Panc1 (cell line): Measurements from ENCODE around the gene TMEM174. TPM values are rescaled to one million over a fixed set of nuclear protein-coding genes. Genes with fewer than 3 reads are reported as not detected.

Experiments
- ATAC-seq: fragments of 200-7000 bp; cut with Tn5 transposase; 2 replicates; pipeline ENCODE4 v1.9.1; 2020; ENCODE audit warnings: mild to moderate bottlenecking, moderate library complexity
- BruUV-seq: library from RNA; stranded (reverse); fragments of 400-500 nt; replicated peaks from 2 replicates; lab custom pipeline; 2021; lab: Mats Ljungman, UMichigan
- CTCF ChIA-PET: fragments of 300-600 bp; sonication (Branson Sonifier 250); formaldehyde crosslinking; loops from one replicate; lab custom pipeline; 2022; ENCODE audit warnings: antibody characterized with exemption; lab: Charles Lee
- POLR2A ChIA-PET: fragments of 300-600 bp; sonication (Branson Sonifier 250); formaldehyde crosslinking; loops from one replicate; lab custom pipeline; 2022; ENCODE audit warnings: antibody characterized with exemption; lab: Charles Lee
- DNase-seq: peaks from one replicate; pipeline ENCODE4 v3.0.0-alpha.2; 2010; ENCODE audit warnings: low read depth, low spot score
- H3K27ac ChIP-seq: 2 replicates; pipeline ENCODE4 v1.5.1; 2011; ENCODE audit warnings: mild to moderate bottlenecking, low read length, inconsistent platforms
- H3K27me3 ChIP-seq: fragments of 200-500 bp; sonication (Bioruptor generic); 2 replicates; pipeline ENCODE4 v1.6.0; 2014; ENCODE audit warnings: low read length, inconsistent platforms; ENCODE audit not compliant: control insufficient read depth, insufficient read depth
- H3K36me3 ChIP-seq: fragments of 200-500 bp; sonication (Bioruptor generic); 2 replicates; pipeline ENCODE4 v1.5.1; 2014; ENCODE audit warnings: inconsistent platforms, mild to moderate bottlenecking, low read length, moderate library complexity; ENCODE audit not compliant: control insufficient read depth, insufficient read depth
- H3K4me1 ChIP-seq: 2 replicates; pipeline ENCODE4 v1.5.1; 2011; ENCODE audit warnings: inconsistent platforms, mild to moderate bottlenecking, low read length, moderate library complexity; ENCODE audit not compliant: control insufficient read depth, insufficient read depth
- H3K4me3 ChIP-seq, 2 experiments: 2 replicates each; pipeline ENCODE4 v1.5.1; 2011 to 2012; ENCODE audit warnings: low read depth in 2 of 2, low read length in 2 of 2, mild to moderate bottlenecking in 2 of 2, inconsistent platforms in 1 of 2, moderate library complexity in 1 of 2
- H3K9me3 ChIP-seq: fragments of 200-500 bp; sonication (Bioruptor generic); 2 replicates; pipeline ENCODE4 v1.5.1; 2014; ENCODE audit warnings: low read depth, mild to moderate bottlenecking, inconsistent platforms, low read length, moderate library complexity; ENCODE audit not compliant: control insufficient read depth, insufficient read depth
- POLR2AphosphoS5 ChIP-seq: IDR thresholded peaks from 2 replicates; pipeline ENCODE4 v1.6.1; 2012; ENCODE audit warnings: mild to moderate bottlenecking, low read depth, low read length, moderate library complexity
- SIN3A ChIP-seq: IDR thresholded peaks from 2 replicates; pipeline ENCODE4 v1.6.1; 2012; ENCODE audit warnings: low read depth, mild to moderate bottlenecking, low read length, moderate library complexity, borderline replicate concordance; ENCODE audit not compliant: insufficient read depth
- TCF7L2 ChIP-seq: IDR thresholded peaks from 2 replicates; pipeline ENCODE4 v1.6.1; 2011; ENCODE audit warnings: mild to moderate bottlenecking, low read depth, low read length, inconsistent platforms
- in situ Hi-C: cut with HindIII; loops from 2 replicates; pipeline ENCODE4 v1.10.0; 2016; ENCODE audit warnings: low sequenced_read_pairs, low pct_unique_long_range_greater_than_20kb
- intact Hi-C: fragments of 100-400 bp; cut with micrococcal nuclease; formaldehyde crosslinking; loops from one replicate; pipeline ENCODE4 v1.10.0; 2022; ENCODE audit not compliant: unreplicated experiment
- total RNA-seq: library from RNA; stranded (reverse); gene quantifications from one replicate; pipeline ENCODE4 v1.2.1, GENCODE V29; 2021; ENCODE audit not compliant: unreplicated experiment
- TF ChIP-seq, protein P1 (sequence below): fragments of 450-650 bp; IDR thresholded peaks from 2 replicates; pipeline ENCODE4 v1.5.1; 2017; ENCODE audit warnings: mild to moderate bottlenecking
- TF ChIP-seq, protein P2 (sequence below), 2 experiments: IDR thresholded peaks; 2 replicates each; pipeline ENCODE4 v1.6.1; 2011 to 2012; ENCODE audit warnings: low read depth in 2 of 2, control low read depth in 1 of 2, low read length in 1 of 2, mild to moderate bottlenecking in 1 of 2, moderate library complexity in 1 of 2; ENCODE audit not compliant: insufficient read depth in 1 of 2

The TMEM174 gene
- total RNA-seq, 1 experiment from 2014 or later, result not detected

DNA sequence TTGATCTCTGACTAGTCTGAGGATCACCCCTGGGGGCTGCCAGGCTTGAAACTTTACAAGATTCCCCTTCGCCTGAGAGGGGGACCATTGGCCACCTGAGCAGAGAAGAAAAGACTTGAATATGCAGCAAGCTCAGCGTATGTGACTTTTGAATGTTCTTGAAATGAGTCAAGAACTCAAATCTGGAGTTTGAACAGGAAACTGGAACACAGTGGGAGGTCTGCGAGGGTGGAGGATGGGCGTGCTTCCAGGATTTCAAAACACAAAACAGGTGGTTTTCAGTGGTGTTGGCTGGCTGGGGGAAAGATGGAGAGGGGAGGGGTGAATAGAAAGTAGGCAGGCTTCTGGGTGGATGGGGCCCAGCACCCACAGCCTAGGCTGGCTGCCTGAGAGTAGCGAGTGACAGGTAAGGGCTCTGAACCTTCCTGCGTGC is 40.6 kb downstream of the TMEM174 start:
- intact Hi-C loops (loop anchor here (10.0 kb wide), 2 partner anchors 151 to 289 kb away; no protein-coding TSS in a partner anchor), in situ Hi-C loops (no loop called here)
- H3K4me3 ChIP-seq, result no peak overlapping the region
- H3K4me1 ChIP-seq, result peaks cover 10% of the 10 kb centered on the region
- no peak for ATAC-seq
- H3K9me3 ChIP-seq, result no peaks in the 10 kb centered on the region
- BruUV-seq, result no TSS peak
- POLR2A ChIA-PET, result interaction anchor here (0.7 kb wide), 1 partner anchor 227 kb away, joined by 3 read pairs; no protein-coding TSS in a partner anchor
- CTCF ChIA-PET, result no interaction called here
- H3K27me3 ChIP-seq, result no peaks in the 10 kb centered on the region
- TF ChIP-seq, protein P1, sequence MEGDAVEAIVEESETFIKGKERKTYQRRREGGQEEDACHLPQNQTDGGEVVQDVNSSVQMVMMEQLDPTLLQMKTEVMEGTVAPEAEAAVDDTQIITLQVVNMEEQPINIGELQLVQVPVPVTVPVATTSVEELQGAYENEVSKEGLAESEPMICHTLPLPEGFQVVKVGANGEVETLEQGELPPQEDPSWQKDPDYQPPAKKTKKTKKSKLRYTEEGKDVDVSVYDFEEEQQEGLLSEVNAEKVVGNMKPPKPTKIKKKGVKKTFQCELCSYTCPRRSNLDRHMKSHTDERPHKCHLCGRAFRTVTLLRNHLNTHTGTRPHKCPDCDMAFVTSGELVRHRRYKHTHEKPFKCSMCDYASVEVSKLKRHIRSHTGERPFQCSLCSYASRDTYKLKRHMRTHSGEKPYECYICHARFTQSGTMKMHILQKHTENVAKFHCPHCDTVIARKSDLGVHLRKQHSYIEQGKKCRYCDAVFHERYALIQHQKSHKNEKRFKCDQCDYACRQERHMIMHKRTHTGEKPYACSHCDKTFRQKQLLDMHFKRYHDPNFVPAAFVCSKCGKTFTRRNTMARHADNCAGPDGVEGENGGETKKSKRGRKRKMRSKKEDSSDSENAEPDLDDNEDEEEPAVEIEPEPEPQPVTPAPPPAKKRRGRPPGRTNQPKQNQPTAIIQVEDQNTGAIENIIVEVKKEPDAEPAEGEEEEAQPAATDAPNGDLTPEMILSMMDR, result no peak
- TF ChIP-seq, protein P2, sequence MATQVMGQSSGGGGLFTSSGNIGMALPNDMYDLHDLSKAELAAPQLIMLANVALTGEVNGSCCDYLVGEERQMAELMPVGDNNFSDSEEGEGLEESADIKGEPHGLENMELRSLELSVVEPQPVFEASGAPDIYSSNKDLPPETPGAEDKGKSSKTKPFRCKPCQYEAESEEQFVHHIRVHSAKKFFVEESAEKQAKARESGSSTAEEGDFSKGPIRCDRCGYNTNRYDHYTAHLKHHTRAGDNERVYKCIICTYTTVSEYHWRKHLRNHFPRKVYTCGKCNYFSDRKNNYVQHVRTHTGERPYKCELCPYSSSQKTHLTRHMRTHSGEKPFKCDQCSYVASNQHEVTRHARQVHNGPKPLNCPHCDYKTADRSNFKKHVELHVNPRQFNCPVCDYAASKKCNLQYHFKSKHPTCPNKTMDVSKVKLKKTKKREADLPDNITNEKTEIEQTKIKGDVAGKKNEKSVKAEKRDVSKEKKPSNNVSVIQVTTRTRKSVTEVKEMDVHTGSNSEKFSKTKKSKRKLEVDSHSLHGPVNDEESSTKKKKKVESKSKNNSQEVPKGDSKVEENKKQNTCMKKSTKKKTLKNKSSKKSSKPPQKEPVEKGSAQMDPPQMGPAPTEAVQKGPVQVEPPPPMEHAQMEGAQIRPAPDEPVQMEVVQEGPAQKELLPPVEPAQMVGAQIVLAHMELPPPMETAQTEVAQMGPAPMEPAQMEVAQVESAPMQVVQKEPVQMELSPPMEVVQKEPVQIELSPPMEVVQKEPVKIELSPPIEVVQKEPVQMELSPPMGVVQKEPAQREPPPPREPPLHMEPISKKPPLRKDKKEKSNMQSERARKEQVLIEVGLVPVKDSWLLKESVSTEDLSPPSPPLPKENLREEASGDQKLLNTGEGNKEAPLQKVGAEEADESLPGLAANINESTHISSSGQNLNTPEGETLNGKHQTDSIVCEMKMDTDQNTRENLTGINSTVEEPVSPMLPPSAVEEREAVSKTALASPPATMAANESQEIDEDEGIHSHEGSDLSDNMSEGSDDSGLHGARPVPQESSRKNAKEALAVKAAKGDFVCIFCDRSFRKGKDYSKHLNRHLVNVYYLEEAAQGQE (IDR thresholded peaks at IDR 0.05; ENCODE audit: insufficient read depth in 1 of 2, low read depth in 2 of 2, low read length in 1 of 2), result no peak
- TF ChIP-seq TCF7L2, result no peak
- TF ChIP-seq POLR2AphosphoS5, result no peak
- TF ChIP-seq SIN3A, result no peak
- H3K27ac ChIP-seq, result no peak overlapping the region
- DNase-seq, result no peak
- no peaks in the 10 kb centered on the region for H3K36me3 ChIP-seq

DNA sequence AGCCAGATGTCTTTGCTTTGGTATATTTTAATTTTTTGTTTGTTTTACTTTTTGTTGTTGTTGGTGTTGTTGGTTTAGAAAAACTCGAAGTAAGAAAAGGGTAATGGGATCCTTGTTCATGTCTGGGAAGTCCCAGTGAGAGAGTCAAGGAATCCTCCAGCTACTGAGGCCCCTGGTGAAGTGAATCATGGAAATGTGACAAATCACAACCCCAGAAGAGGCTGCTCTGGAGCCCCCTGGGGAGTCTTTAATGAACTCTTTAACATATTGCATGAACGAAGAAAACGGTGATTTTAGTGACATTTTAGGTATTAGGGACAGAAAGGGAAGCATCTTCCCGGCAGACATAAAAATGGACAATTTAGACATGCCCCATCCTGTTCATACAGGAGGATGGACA is 41.3 kb downstream of the TMEM174 start:
- CTCF ChIA-PET, result no interaction called here
- intact Hi-C loops, result loop anchor here (10.0 kb wide), 2 partner anchors 150 to 290 kb away; no protein-coding TSS in a partner anchor
- H3K27ac ChIP-seq, result 0 out of 2 replicates have a peak overlapping the region, but pooled peaks have one; percentile 20

More for the DNA sequence above, 41.3 kb downstream of the TMEM174 start:
- no TSS peak for BruUV-seq
- in situ Hi-C loops, result no loop called here
- TF ChIP-seq, protein P1, result no peak
- TF ChIP-seq, protein P2 (IDR thresholded peaks at IDR 0.05; ENCODE audit: insufficient read depth in 1 of 2, low read depth in 2 of 2, low read length in 1 of 2), result no peak
- TF ChIP-seq TCF7L2, result no peak
- TF ChIP-seq POLR2AphosphoS5, result no peak
- no peak for TF ChIP-seq SIN3A
- Histone ChIP-seq H3K27me3 (no peaks in the 10 kb centered on the region), H3K4me3 (no peak overlapping the region), H3K4me1 (peaks cover 10% of the 10 kb centered on the region), H3K36me3 (no peaks in the 10 kb centered on the region), H3K9me3 (no peaks in the 10 kb centered on the region)
- ATAC-seq (no peak), DNase-seq (no peak)
- POLR2A ChIA-PET, result no interaction called here
